HG02798 (cell line): ENCODE data around the gene LSM14A.
"Not testable (repeated sequence)": the region's sequence is repeated elsewhere in the genome, so short reads cannot be mapped to it uniquely, and the experiment has no call there.

Experiments used
- ATAC-seq: cut with Tn5 transposase; IDR thresholded peaks from one replicate; pipeline ENCODE4 v1.9.1; 2021; ENCODE audit warnings: mild to moderate bottlenecking; ENCODE audit not compliant: unreplicated experiment, poor library complexity

The LSM14A gene

GRCh38 chr19:34171877-34172660, at the start of gene LSM14A:
LSM14A (plus strand) TSS chr19:34172504; CDS start chr19:34172643, 139 bp downstream.
- peak; percentile 85 for ATAC-seq

GRCh38 chr19:34124828-34125227, 47.5 kb upstream of the LSM14A start:
- ATAC-seq: no peak

GRCh38 chr19:34126966-34127365, 45.3 kb upstream of the LSM14A start:
- no peak for ATAC-seq

DNA sequence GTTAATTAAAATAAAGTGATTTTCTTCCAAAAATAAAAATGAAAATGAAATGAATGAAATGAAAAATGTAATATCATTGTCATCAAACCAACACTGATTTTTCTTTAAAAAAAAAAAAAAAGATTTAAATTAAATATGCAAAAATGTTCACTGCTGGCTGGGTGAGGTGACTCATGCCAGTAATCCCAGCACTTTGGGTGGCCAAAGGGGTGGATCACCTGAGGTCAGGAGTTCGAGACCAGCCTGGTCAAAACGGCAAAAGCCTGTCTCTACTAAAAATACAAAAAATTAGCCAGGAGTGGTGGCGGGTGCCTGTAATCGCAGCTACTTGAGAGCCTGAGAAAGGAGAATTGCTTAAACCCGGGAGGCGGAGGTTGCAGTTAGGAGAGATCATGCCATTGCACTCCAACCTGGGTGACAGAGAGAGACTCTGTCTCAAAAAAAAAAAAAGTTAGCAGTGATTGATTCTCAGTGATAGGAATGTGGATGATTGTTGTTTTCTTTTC, 44.6 kb upstream of the LSM14A start:
- no peak for ATAC-seq

GRCh38 chr19:34128558-34129250, 43.6 kb upstream of the LSM14A start:
- ATAC-seq: no peak

GRCh38 chr19:34131100-34131499, 41.2 kb upstream of the LSM14A start:
- no peak for ATAC-seq

GRCh38 chr19:34132145-34132544, 40.2 kb upstream of the LSM14A start:
- not testable (repeated sequence) for ATAC-seq

DNA sequence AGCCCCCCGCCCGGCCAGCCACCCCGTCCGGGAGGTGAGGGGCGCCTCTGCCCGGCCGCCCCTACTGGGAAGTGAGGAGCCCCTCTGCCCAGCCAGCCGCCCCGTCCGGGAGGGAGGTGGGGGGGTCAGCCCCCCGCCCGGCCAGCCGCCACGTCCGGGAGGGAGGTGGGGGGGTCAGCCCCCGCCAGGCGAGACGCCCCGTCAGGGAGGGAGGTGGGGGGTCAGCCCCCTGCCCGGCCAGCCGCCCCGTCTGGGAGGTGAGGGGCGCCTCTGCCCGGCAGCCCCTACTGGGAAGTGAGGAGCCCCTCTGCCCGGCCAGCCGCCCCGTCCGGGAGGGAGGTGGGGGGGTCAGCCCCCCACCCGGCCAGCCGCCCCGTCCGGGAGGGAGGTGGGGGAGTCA, 39.6 kb upstream of the LSM14A start:
- not testable (repeated sequence) for ATAC-seq

DNA sequence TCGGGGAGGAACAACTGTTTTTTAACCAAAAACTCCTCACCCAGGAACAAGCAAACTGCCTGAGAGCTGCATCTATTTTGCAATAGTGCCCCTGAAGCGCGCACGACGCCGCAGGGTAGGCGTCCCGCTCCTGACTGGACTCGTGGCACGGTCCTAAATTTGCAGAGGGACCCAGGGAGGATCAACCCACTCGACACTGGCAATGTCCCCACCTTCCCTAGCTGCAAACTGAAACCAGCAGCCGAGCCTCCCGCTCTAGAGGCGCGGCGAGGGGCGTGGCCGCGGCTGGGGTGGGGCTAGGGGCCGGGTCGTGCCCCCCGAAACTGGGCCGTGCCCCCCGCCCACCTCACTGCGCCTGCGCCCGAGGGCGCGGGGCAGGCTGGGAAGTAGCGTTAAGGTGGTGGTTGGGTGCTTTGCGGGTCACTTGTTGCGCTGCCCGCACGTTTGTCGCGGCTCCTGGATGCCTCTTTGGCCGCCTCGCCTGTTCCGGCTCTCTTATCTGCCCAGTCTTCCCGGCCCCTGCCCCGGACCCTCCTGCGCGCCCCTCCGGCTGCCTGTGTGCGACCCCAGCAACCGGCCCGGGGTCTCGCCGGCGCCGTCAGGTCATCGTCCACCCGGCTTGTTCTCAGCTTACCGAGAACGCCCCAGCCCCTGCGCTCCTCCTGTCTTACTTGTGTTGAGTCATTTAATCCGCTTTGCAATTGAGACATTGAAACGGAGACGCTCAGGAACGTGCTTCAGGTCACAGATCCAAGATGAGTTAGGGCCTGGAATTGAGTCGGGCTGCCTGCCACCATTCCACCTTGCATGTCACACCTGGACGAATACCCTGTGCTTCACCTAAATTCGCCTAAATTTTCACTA, 37.9 kb upstream of the LSM14A start:
- ATAC-seq: peak; percentile 97

GRCh38 chr19:34135054-34135800, 37.1 kb upstream of the LSM14A start:
- no peak for ATAC-seq

- no peak for ATAC-seq
Measured at GRCh38 chr19:34135821-34136611, 36.3 kb upstream of the LSM14A start.

- ATAC-seq: no peak
Measured at GRCh38 chr19:34141025-34141424, 31.3 kb upstream of the LSM14A start.

GRCh38 chr19:34142440-34142839, 29.9 kb upstream of the LSM14A start:
- no peak for ATAC-seq

DNA sequence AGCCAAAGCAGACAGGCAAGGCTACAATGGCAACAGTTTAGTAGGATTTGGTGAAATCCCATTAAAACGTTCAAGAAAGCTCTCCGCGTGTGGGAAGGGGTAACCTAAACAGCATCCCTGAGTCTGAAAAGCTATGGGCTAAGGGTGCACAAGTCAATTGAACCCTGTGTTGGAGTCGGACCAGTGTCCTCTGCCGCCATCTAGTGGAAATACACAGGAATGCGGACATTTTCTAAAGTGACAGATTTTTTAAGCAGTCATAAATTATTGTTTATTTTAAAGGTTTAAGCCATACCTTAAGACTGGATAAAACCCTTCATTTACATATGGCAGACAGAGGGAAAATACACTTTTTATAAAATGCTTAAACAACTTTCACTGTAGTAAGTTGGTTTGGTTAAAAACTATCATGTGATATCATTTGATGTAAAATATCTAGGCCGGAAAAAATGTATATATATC, 26.5 kb upstream of the LSM14A start:
- ATAC-seq: no peak

- no peak for ATAC-seq
Measured at GRCh38 chr19:34148658-34149185, 23.6 kb upstream of the LSM14A start.

- no peak for ATAC-seq
Measured at GRCh38 chr19:34149873-34150272, 22.4 kb upstream of the LSM14A start.

- no peak for ATAC-seq
Measured at GRCh38 chr19:34150558-34150957, 21.7 kb upstream of the LSM14A start.

DNA sequence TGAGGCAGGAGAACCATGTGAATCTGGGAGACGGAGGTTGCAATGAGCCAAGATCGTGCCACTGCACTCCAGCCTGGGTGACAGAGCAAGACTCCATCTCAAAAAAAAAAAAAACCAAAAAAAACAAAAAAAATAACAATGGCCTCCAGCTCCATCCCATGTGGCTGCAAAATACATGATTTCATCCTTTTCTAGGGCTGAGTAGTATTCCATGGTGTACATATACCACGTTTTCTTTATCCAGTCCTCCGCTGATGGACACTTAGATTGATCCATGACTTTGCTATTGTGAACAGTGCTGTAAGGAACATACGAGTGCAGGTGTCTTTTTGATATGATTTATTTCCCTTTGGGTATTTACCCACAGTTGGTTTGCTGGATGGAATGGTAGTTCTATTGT, 20.9 kb upstream of the LSM14A start:
- no peak for ATAC-seq

- no peak for ATAC-seq
Measured at GRCh38 chr19:34154401-34154800, 17.9 kb upstream of the LSM14A start.
